GM12878 (cell line): ENCODE results near the gene DST. TPM values are rescaled to one million over a fixed set of nuclear protein-coding genes. Genes with fewer than 3 reads are reported as not detected.

Source experiments
- ATAC-seq: fragments of 200-7000 bp; cut with Tn5 transposase; 3 replicates; pipeline ENCODE4 v1.9.1; 2020; ENCODE audit warnings: mild to moderate bottlenecking, moderate library complexity
- BruUV-seq: library from RNA; stranded (reverse); fragments of 400-500 nt; replicated peaks from 2 replicates; lab custom pipeline; 2021; lab: Mats Ljungman, UMichigan
- CTCF ChIA-PET: fragments of 300-600 bp; sonication (Branson Sonifier 250); formaldehyde crosslinking; extraction: SDS; loops from one replicate; lab custom pipeline; 2021; ENCODE audit warnings: inconsistent platforms; lab: Yijun Ruan, JAX
- POLR2A ChIA-PET: fragments of 350-600 bp; formaldehyde crosslinking; extraction: SDS; loops from one replicate; lab custom pipeline; 2021; ENCODE audit warnings: inconsistent platforms; lab: Charles Lee
- RAD21 ChIA-PET: fragments of 300-600 bp; sonication (Branson Sonifier 250); formaldehyde crosslinking; loops from one replicate; lab custom pipeline; 2023; ENCODE audit warnings: antibody characterized with exemption; ENCODE audit not compliant: unreplicated experiment; lab: Charles Lee
- SMC1A ChIA-PET: fragments of 300-600 bp; sonication (Branson Sonifier 250); formaldehyde crosslinking; loops from one replicate; lab custom pipeline; 2023; ENCODE audit not compliant: unreplicated experiment, uncharacterized antibody; lab: Charles Lee
- DNase-seq: peaks from one replicate; pipeline ENCODE4 v3.0.0-alpha.2; 2011; ENCODE audit warnings: low read depth, low spot score
- FAIRE-seq: peaks from 3 replicates; lab custom pipeline; 2011; peaks lifted over from hg19 to GRCh38; lab: Jason Lieb, UNC
- H2AFZ ChIP-seq: 2 replicates; pipeline ENCODE4 v1.6.0; 2011; ENCODE audit warnings: low read depth, low read length, control low read depth; ENCODE audit not compliant: control insufficient read depth
- H3K27ac ChIP-seq: 2 replicates; pipeline ENCODE4 v1.5.1; 2011; ENCODE audit warnings: control low read depth; ENCODE audit not compliant: control insufficient read depth, insufficient read depth
- H3K27me3 ChIP-seq, 2 experiments: replicated peaks in 1 of 2; 2 replicates each; pipeline versions ENCODE4 v1.6.0 to v1.6.1; 2011; ENCODE audit warnings: low read length in 1 of 2; ENCODE audit not compliant: control insufficient read depth in 2 of 2, insufficient read depth in 2 of 2
- H3K36me3 ChIP-seq, 2 experiments: 2 replicates each; pipeline ENCODE4 v1.5.1; 2011; ENCODE audit warnings: low read length in 1 of 2; ENCODE audit not compliant: control insufficient read depth in 2 of 2, insufficient read depth in 2 of 2
- H3K4me1 ChIP-seq: 2 replicates; pipeline ENCODE4 v1.6.1; 2011; ENCODE audit warnings: mild to moderate bottlenecking, low read length, moderate library complexity, mixed read lengths; ENCODE audit not compliant: control insufficient read depth, insufficient read depth
- H3K4me2 ChIP-seq: 2 replicates; pipeline ENCODE4 v1.6.0; 2011; ENCODE audit warnings: control low read depth; ENCODE audit not compliant: control insufficient read depth, insufficient read depth
- H3K4me3 ChIP-seq: fragments of 200-600 bp; sonication (generic); 2 replicates; pipeline ENCODE4 v1.5.1; 2016
- H3K79me2 ChIP-seq: 2 replicates; pipeline ENCODE4 v1.6.0; 2011; ENCODE audit warnings: low read length; ENCODE audit not compliant: control insufficient read depth, insufficient read depth
- H3K9ac ChIP-seq: 2 replicates; pipeline ENCODE4 v1.8.0; 2011; ENCODE audit warnings: low read length, control low read depth, mixed read lengths; ENCODE audit not compliant: control insufficient read depth, insufficient read depth
- H3K9me3 ChIP-seq: replicated peaks from 3 replicates; pipeline ENCODE4 v1.5.1; 2011; ENCODE audit warnings: mild to moderate bottlenecking, low read length; ENCODE audit not compliant: control insufficient read depth, insufficient read depth
- H4K20me1 ChIP-seq: 2 replicates; pipeline ENCODE4 v1.6.0; 2011; ENCODE audit not compliant: control insufficient read depth, insufficient read depth
- ASH2L ChIP-seq: fragments of 300-600, 200-600 bp; sonication (generic); IDR thresholded peaks from 2 replicates; pipeline ENCODE4 v1.6.1; 2017; ENCODE audit warnings: low read depth, mild to moderate bottlenecking, borderline replicate concordance
- ATF7 ChIP-seq: fragments of 450-650 bp; IDR thresholded peaks from 2 replicates; pipeline ENCODE4 v1.6.1; 2016; ENCODE audit warnings: low read depth, mild to moderate bottlenecking
- CHD4 ChIP-seq: fragments of 200-600 bp; sonication (generic); IDR thresholded peaks from 2 replicates; pipeline ENCODE4 v1.6.1; 2016; ENCODE audit warnings: mild to moderate bottlenecking
- CREM ChIP-seq: IDR thresholded peaks from 2 replicates; pipeline ENCODE4 v1.6.1; 2014; ENCODE audit warnings: antibody characterized with exemption, low read depth
- DPF2 ChIP-seq: fragments of 450-650 bp; IDR thresholded peaks from 2 replicates; pipeline ENCODE4 v1.6.1; 2017; ENCODE audit warnings: mild to moderate bottlenecking
- EGR1 ChIP-seq, 2 experiments: IDR thresholded peaks; 1 replicate in 1 of 2; 2 replicates in 1 of 2; pipeline ENCODE4 v1.6.1; 2011 to 2012; ENCODE audit warnings: low read depth in 2 of 2, low read length in 2 of 2, borderline replicate concordance in 1 of 2, mild to moderate bottlenecking in 1 of 2, moderate library complexity in 1 of 2
- ESRRA ChIP-seq: IDR thresholded peaks from 2 replicates; pipeline ENCODE4 v1.6.1; 2012; ENCODE audit warnings: mild to moderate bottlenecking, low read length, improper control_type of control experiment
- HDAC2 ChIP-seq: fragments of 200-600 bp; sonication (generic); IDR thresholded peaks from 2 replicates; pipeline ENCODE4 v1.6.1; 2017
- IKZF2 ChIP-seq, 2 experiments: fragments of 450-650 bp; IDR thresholded peaks; 2 replicates each; pipeline ENCODE4 v1.6.1; 2017; ENCODE audit warnings: mild to moderate bottlenecking in 2 of 2, moderate library complexity in 2 of 2
- IRF4 ChIP-seq: IDR thresholded peaks from 2 replicates; pipeline ENCODE4 v1.6.1; 2011; ENCODE audit warnings: low read depth, low read length
- MEF2A ChIP-seq: IDR thresholded peaks from 2 replicates; pipeline ENCODE4 v1.6.1; 2011; ENCODE audit warnings: low read depth, mild to moderate bottlenecking, low read length, moderate library complexity; ENCODE audit not compliant: insufficient read depth
- MEF2B ChIP-seq: fragments of 450-650 bp; IDR thresholded peaks from 2 replicates; pipeline ENCODE4 v1.6.1; 2018; ENCODE audit warnings: mild to moderate bottlenecking, moderate library complexity; ENCODE audit not compliant: partially characterized antibody, poor library complexity, severe bottlenecking
- NBN ChIP-seq: fragments of 450-650 bp; IDR thresholded peaks from 2 replicates; pipeline ENCODE4 v1.6.1; 2016
- POLR2A ChIP-seq: IDR thresholded peaks from 2 replicates; pipeline ENCODE4 v1.6.1; 2011; ENCODE audit warnings: low read depth, mild to moderate bottlenecking, low read length
- POLR2AphosphoS2 ChIP-seq: IDR thresholded peaks from 2 replicates; pipeline ENCODE4 v1.6.1; 2011; ENCODE audit warnings: low read depth, mild to moderate bottlenecking, low read length, improper control_type of control experiment, moderate library complexity
- POU2F2 ChIP-seq: IDR thresholded peaks from 3 replicates; pipeline ENCODE4 v1.6.1; 2011; ENCODE audit warnings: low read depth, mild to moderate bottlenecking, low read length, borderline replicate concordance
- SREBF2 ChIP-seq: IDR thresholded peaks from 2 replicates; pipeline ENCODE4 v1.6.1; 2012; ENCODE audit warnings: mild to moderate bottlenecking, low read length
- YY1 ChIP-seq: IDR thresholded peaks from 2 replicates; pipeline ENCODE4 v1.6.1; 2011; ENCODE audit warnings: low read depth, mild to moderate bottlenecking, low read length
- WGBS: methylation state at CpG from one replicate; pipeline ENCODE4 v1.1.6; 2016; ENCODE audit warnings: low lambda C conversion rate; ENCODE audit not compliant: insufficient replicate concordance, insufficient coverage; ENCODE audit errors: missing lambda C conversion rate; 5-methylcytosine and 5-hydroxymethylcytosine counted together
- in situ Hi-C: fragments of 300-500 bp; cut with MboI; formaldehyde crosslinking; loops from 9 replicates; pipeline ENCODE4 v1.14.3; 2018; ENCODE audit warnings: mixed read lengths
- intact Hi-C: fragments of 100-400 bp; cut with micrococcal nuclease; formaldehyde crosslinking; loops from one replicate; pipeline ENCODE4 v1.14.2; 2022; ENCODE audit not compliant: unreplicated experiment
- polyA plus RNA-seq, 11 experiments: library from polyadenylated mRNA; depleted of rRNA in 4 of 11; unstranded in 6 of 11; stranded (reverse) in 5 of 11; fragments of >200 nt; fragmentation: Nextera tagmentation in 4 of 11; fragmentation: Illumina TruSeq in 1 of 11; extraction: Ambion mirVana in 4 of 11; extraction: Trizol in 1 of 11; gene quantifications; 1 replicate in 1 of 11; 2 replicates in 10 of 11; pipeline versions ENCODE4 v1.2.1 to v1.2.3, GENCODE V29; 2011 to 2016; ENCODE audit warnings: inconsistent platforms in 2 of 11, missing spikeins in 2 of 11, low read depth in 1 of 11
- total RNA-seq, 4 experiments: library from RNA; depleted of rRNA in 3 of 4; stranded (reverse); fragments of >200 nt in 3 of 4; fragmentation: Illumina TruSeq in 1 of 4; extraction: Trizol in 1 of 4; gene quantifications; 2 replicates each; pipeline versions ENCODE4 v1.2.1 to v1.2.3, GENCODE V29; 2013 to 2021
- TF ChIP-seq, protein P1 (sequence below): IDR thresholded peaks from 2 replicates; pipeline ENCODE4 v1.6.1; 2011; ENCODE audit warnings: low read depth, mild to moderate bottlenecking, low read length, moderate library complexity, borderline replicate concordance; ENCODE audit errors: extremely low read depth

Gene DST
- total and polyA plus RNA-seq, 10 of the 15 experiments (the other 5 are each of a cell fraction or from before 2014, with no cell fraction given), result 32.1 to 156 (median 75.0) TPM

GRCh38 chr6:56667336-56667735, 24.6 kb upstream of the DST start:
- ChIA-PET POLR2A (interaction anchor here (0.6 to 1.5 kb wide), 2 partner anchors 12 to 187 kb away, joined by 3 read pairs; no protein-coding TSS in a partner anchor), SMC1A (interaction anchor here (0.5 to 1.9 kb wide), 7 partner anchors 8 to 547 kb away, joined by 3 to 5 read pairs (median 3); no protein-coding TSS in a partner anchor)
- no peak overlapping the region for H2AFZ ChIP-seq

DNA sequence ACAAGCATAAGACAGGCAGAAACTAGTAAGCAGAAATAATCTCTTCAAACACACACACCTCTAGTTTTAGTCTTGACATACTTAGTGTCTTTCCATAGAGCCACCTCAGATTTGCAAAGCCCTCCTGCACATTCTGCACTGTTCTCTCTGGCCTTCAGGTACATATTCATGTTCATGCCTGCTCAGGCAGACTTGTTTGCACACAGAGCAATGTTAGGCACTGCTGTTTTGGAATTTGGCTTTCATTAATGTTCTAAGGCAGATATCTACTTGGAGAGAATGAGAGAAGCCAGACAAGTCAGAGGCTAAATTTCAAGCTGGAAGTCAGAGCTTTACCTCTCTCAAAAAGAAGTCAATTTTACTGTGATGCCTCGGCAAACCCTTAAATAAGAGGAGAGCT, 21.3 kb upstream of the DST start:
- intact Hi-C loops, result no loop called here
- DNase-seq, result no peak
- no peak overlapping the region for H3K4me3 ChIP-seq
- ChIA-PET SMC1A (interaction anchor here (1.1 to 1.6 kb wide), 6 partner anchors 9 to 103 kb away, joined by 3 to 7 read pairs (median 4); no protein-coding TSS in a partner anchor), POLR2A (interaction anchor here (0.6 kb wide), 2 partner anchors 134 to 183 kb away, joined by 4 to 6 read pairs; no protein-coding TSS in a partner anchor), RAD21 (no interaction called here), CTCF (interaction anchor here (1.2 to 1.7 kb wide), 3 partner anchors 10 to 187 kb away, joined by 4 to 6 read pairs (median 4); no protein-coding TSS in a partner anchor)
- H4K20me1 ChIP-seq, result no peaks in the 10 kb centered on the region
- peaks cover 5% of the 10 kb centered on the region for H3K79me2 ChIP-seq
- no TSS peak for BruUV-seq
- no peak overlapping the region for H2AFZ ChIP-seq
- in situ Hi-C loops, result no loop called here
- WGBS, result 77% methylated on average over 1 of the region's 1 CpG
- no peak for FAIRE-seq
- no peak for ATAC-seq
- TF ChIP-seq CREM (no peak), CHD4 (no peak), DPF2 (no peak), HDAC2 (no peak), ESRRA (no peak), SREBF2 (no peak), IRF4 (no peak), NBN (no peak), YY1 (no peak), POLR2AphosphoS2 (no peak), EGR1 (IDR thresholded peaks at IDR 0.05; ENCODE audit: borderline replicate concordance in 1 of 2, low read depth in 2 of 2, low read length in 2 of 2) (no peak), POU2F2 (no peak), ASH2L (no peak), IKZF2 (IDR thresholded peaks at IDR 0.05) (no peak), MEF2A (no peak), ATF7 (no peak), MEF2B (no peak)
- TF ChIP-seq, protein P1, sequence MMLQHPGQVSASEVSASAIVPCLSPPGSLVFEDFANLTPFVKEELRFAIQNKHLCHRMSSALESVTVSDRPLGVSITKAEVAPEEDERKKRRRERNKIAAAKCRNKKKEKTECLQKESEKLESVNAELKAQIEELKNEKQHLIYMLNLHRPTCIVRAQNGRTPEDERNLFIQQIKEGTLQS, result no peak
- TF ChIP-seq, all 136 proteins: peak for 0
- Histone ChIP-seq H3K4me1 (peaks cover 22% of the 10 kb centered on the region), H3K27me3 (no peaks in the 10 kb centered on the region), H3K9ac (no peak overlapping the region), H3K27ac (no peak overlapping the region), H3K9me3 (no peaks in the 10 kb centered on the region; the same call in 2 of the 3 replicates), H3K4me2 (no peak overlapping the region), H3K36me3 (peaks cover 2 to 3% of the 10 kb centered on the region in 2 experiments; a peak in 3 of 4 replicates)

More at GRCh38 chr6:56667336-56667735, 24.6 kb upstream of the DST start:
- TF ChIP-seq POLR2A, result no peak
- Histone ChIP-seq H3K4me1 (no peaks in the 10 kb centered on the region; the same call in 1 of the 2 replicates), H3K9me3 (no peaks in the 10 kb centered on the region; the same call in 2 of the 3 replicates), H3K4me2 (no peak overlapping the region), H3K9ac (no peak overlapping the region), H3K79me2 (peaks cover 6% of the 10 kb centered on the region), H3K27me3 (no peaks in the 10 kb centered on the region), H4K20me1 (no peaks in the 10 kb centered on the region), H3K27ac (no peak overlapping the region), H3K36me3 (peaks cover 2 to 3% of the 10 kb centered on the region in 2 experiments; a peak in 2 of 4 replicates), H3K4me3 (no peak overlapping the region)
- no peak for DNase-seq
- ATAC-seq, result no peak
- FAIRE-seq, result no peak
- ChIA-PET RAD21 (interaction anchor here (1.4 kb wide), 1 partner anchor 30 kb away, joined by 5 read pairs; no protein-coding TSS in a partner anchor), CTCF (interaction anchor here (0.7 to 1.6 kb wide), 6 partner anchors 11 to 313 kb away, joined by 3 to 5 read pairs (median 4); partner anchors contain the start of gene DST)
- 32% methylated on average over 3 of the region's 3 CpGs for WGBS
- in situ Hi-C loops (no loop called here), intact Hi-C loops (no loop called here)
- BruUV-seq, result no TSS peak
